ENCODE results near the gene SFTPA2.
"Not testable (repeated sequence)": the region's sequence is repeated elsewhere in the genome, so short reads cannot be mapped to it uniquely, and the experiment has no call there.

The SFTPA2 gene

GRCh38 chr10:79556961-79557360 is 3.2 kb downstream of the SFTPA2 start:
- not testable (repeated sequence) for DNase-seq

GRCh38 chr10:79555354-79556309 is 4.6 kb downstream of the SFTPA2 start:
- DNase-seq = no peak

GRCh38 chr10:79552143-79552542 is 8.1 kb downstream of the SFTPA2 start:
- no peak for DNase-seq

- DNase-seq = no peak
Measured at GRCh38 chr10:79547973-79548372, 12.2 kb downstream of the SFTPA2 start.

GRCh38 chr10:79547128-79547527 is 13.1 kb downstream of the SFTPA2 start:
- DNase-seq = not testable (repeated sequence)

GRCh38 chr10:79544926-79545659 is 15.1 kb downstream of the SFTPA2 start:
- DNase-seq = not testable (repeated sequence)

GRCh38 chr10:79544408-79544807 is 15.8 kb downstream of the SFTPA2 start:
- not testable (repeated sequence) for DNase-seq

- DNase-seq = no peak
Measured at GRCh38 chr10:79542626-79543025, 17.6 kb downstream of the SFTPA2 start.

- not testable (repeated sequence) for DNase-seq
Measured at GRCh38 chr10:79540930-79541329, 19.3 kb downstream of the SFTPA2 start.

GRCh38 chr10:79538311-79538710 is 21.9 kb downstream of the SFTPA2 start:
- not testable (repeated sequence) for DNase-seq

GRCh38 chr10:79533903-79534175 is 26.4 kb downstream of the SFTPA2 start:
- not testable (repeated sequence) for DNase-seq

GRCh38 chr10:79533142-79533902 is 26.9 kb downstream of the SFTPA2 start:
- not testable (repeated sequence) for DNase-seq

- DNase-seq = not testable (repeated sequence)
Measured at GRCh38 chr10:79528261-79528660, 31.9 kb downstream of the SFTPA2 start.

- DNase-seq = not testable (repeated sequence)
Measured at GRCh38 chr10:79525049-79525710, 35.0 kb downstream of the SFTPA2 start.

- not testable (repeated sequence) for DNase-seq
Measured at GRCh38 chr10:79523157-79523853, 36.9 kb downstream of the SFTPA2 start.

GRCh38 chr10:79522464-79522863 is 37.7 kb downstream of the SFTPA2 start:
- DNase-seq = not testable (repeated sequence)

GRCh38 chr10:79521751-79522150 is 38.5 kb downstream of the SFTPA2 start:
- DNase-seq = not testable (repeated sequence)

GRCh38 chr10:79517567-79517966 is 42.6 kb downstream of the SFTPA2 start:
- not testable (repeated sequence) for DNase-seq

- DNase-seq = not testable (repeated sequence)
Measured at GRCh38 chr10:79516532-79517205, 43.5 kb downstream of the SFTPA2 start.

- DNase-seq = not testable (repeated sequence)
Measured at GRCh38 chr10:79511891-79512583, 48.2 kb downstream of the SFTPA2 start, which contains the start of gene EIF5AL1. Gene EIF5AL1 (plus strand): TSS chr10:79512533. CDS start chr10:79512650, 117 bp downstream.
